GM23338 (cell line): Measurements from ENCODE around the gene FAAH2. TPM values are rescaled to one million over a fixed set of nuclear protein-coding genes. Genes with fewer than 3 reads are reported as not detected.

Source experiments
- ATAC-seq: fragments of 200-7000 bp; cut with Tn5 transposase; 3 replicates; pipeline ENCODE4 v1.9.1; 2020
- DNase-seq: peaks from one replicate; pipeline ENCODE4 v3.0.0-alpha.2; 2015; ENCODE audit warnings: low spot score
- H2AFZ ChIP-seq: fragments of 200-600 bp; sonication (generic); 2 replicates; pipeline ENCODE4 v1.8.0; 2016; ENCODE audit warnings: antibody characterized with exemption, mild to moderate bottlenecking, moderate library complexity
- H3F3A ChIP-seq: fragments of 200-600 bp; sonication (generic); replicated peaks from 2 replicates; pipeline ENCODE4 v1.8.0; 2017; ENCODE audit warnings: antibody characterized with exemption, mixed run types, low read depth
- H3K27ac ChIP-seq: fragments of 200-600 bp; sonication (generic); 2 replicates; pipeline ENCODE4 v1.6.1; 2016; ENCODE audit warnings: low read depth
- H3K27me3 ChIP-seq: fragments of 200-600 bp; sonication (generic); 2 replicates; pipeline ENCODE4 v1.8.0; 2016; ENCODE audit warnings: mild to moderate bottlenecking, mixed run types, moderate library complexity; ENCODE audit not compliant: insufficient read depth
- H3K36me3 ChIP-seq: fragments of 200-600 bp; sonication (generic); 2 replicates; pipeline ENCODE4 v1.8.0; 2016; ENCODE audit warnings: mild to moderate bottlenecking; ENCODE audit not compliant: insufficient read depth
- H3K4me1 ChIP-seq: fragments of 200-600 bp; sonication (generic); 2 replicates; pipeline ENCODE4 v1.8.0; 2016; ENCODE audit warnings: mild to moderate bottlenecking, moderate library complexity; ENCODE audit not compliant: insufficient read depth
- H3K4me2 ChIP-seq: fragments of 200-600 bp; sonication (generic); 2 replicates; pipeline ENCODE4 v1.7.1; 2017; ENCODE audit warnings: mixed run types
- H3K4me3 ChIP-seq: fragments of 200-600 bp; sonication (generic); 2 replicates; pipeline ENCODE4 v1.6.1; 2016; ENCODE audit warnings: mixed run types
- H3K79me2 ChIP-seq: fragments of 200-600 bp; sonication (generic); replicated peaks from 2 replicates; pipeline ENCODE4 v1.8.0; 2017; ENCODE audit warnings: mild to moderate bottlenecking; ENCODE audit not compliant: insufficient read depth
- H3K9me2 ChIP-seq: fragments of 200-600 bp; sonication (generic); 2 replicates; pipeline ENCODE4 v1.8.0; 2017; ENCODE audit not compliant: insufficient read depth
- H4K20me1 ChIP-seq: fragments of 200-600 bp; sonication (generic); replicated peaks from 2 replicates; pipeline ENCODE4 v1.8.0; 2017; ENCODE audit warnings: mild to moderate bottlenecking; ENCODE audit not compliant: insufficient read depth
- H3K27ac Mint-ChIP-seq: 2 replicates; pipeline ENCODE4 v1.8.0; 2020; ENCODE audit warnings: inconsistent platforms, mild to moderate bottlenecking, moderate library complexity, mixed read lengths
- H3K27me3 Mint-ChIP-seq: 3 replicates; pipeline ENCODE4 v1.8.0; 2022; ENCODE audit warnings: low read depth, mild to moderate bottlenecking, moderate library complexity, mixed read lengths, inconsistent platforms; ENCODE audit not compliant: insufficient read depth, poor library complexity
- H3K36me3 Mint-ChIP-seq: 3 replicates; pipeline ENCODE4 v1.8.0; 2021; ENCODE audit warnings: low read depth, mild to moderate bottlenecking, inconsistent platforms, moderate library complexity, mixed read lengths
- H3K4me1 Mint-ChIP-seq: 3 replicates; pipeline ENCODE4 v1.8.0; 2020; ENCODE audit warnings: mild to moderate bottlenecking, inconsistent platforms, mixed read lengths
- H3K4me3 Mint-ChIP-seq: 3 replicates; pipeline ENCODE4 v1.8.0; 2021; ENCODE audit warnings: moderate library complexity, mild to moderate bottlenecking, inconsistent platforms, mixed read lengths
- H3K9me3 Mint-ChIP-seq: 3 replicates; pipeline ENCODE4 v1.8.0; 2020; ENCODE audit warnings: moderate library complexity, mild to moderate bottlenecking, inconsistent platforms, mixed read lengths
- EZH2 ChIP-seq: fragments of 200-600 bp; sonication (generic); IDR thresholded peaks from one replicate; pipeline ENCODE4 v1.8.0; 2017; ENCODE audit warnings: antibody characterized with exemption, mild to moderate bottlenecking, low read depth; ENCODE audit not compliant: unreplicated experiment
- EZH2phosphoT487 ChIP-seq: fragments of 200-600 bp; sonication (generic); IDR thresholded peaks from one replicate; pipeline ENCODE4 v1.8.1; 2018; ENCODE audit warnings: antibody characterized with exemption; ENCODE audit not compliant: unreplicated experiment
- JUNB ChIP-seq: IDR thresholded peaks from one replicate; pipeline ENCODE4 v1.6.1; 2016; ENCODE audit warnings: antibody characterized with exemption; ENCODE audit not compliant: unreplicated experiment
- POLR2AphosphoS5 ChIP-seq: IDR thresholded peaks from 2 replicates; pipeline ENCODE4 v1.6.1; 2016; ENCODE audit warnings: antibody characterized with exemption, low read depth
- STAT1 ChIP-seq: IDR thresholded peaks from one replicate; pipeline ENCODE4 v1.6.1; 2016; ENCODE audit warnings: antibody characterized with exemption; ENCODE audit not compliant: unreplicated experiment
- ZNF114 ChIP-seq: fragments of 250-450 bp; sonication (Bioruptor Pico); IDR thresholded peaks from 2 replicates; pipeline ENCODE4 v1.5.0; 2020; ENCODE audit warnings: mild to moderate bottlenecking, moderate library complexity
- ZNF462 ChIP-seq: fragments of 250-450 bp; sonication (Bioruptor Pico); IDR thresholded peaks from 2 replicates; pipeline ENCODE4 v1.5.0; 2020; ENCODE audit warnings: mild to moderate bottlenecking, moderate library complexity
- polyA plus RNA-seq: library from polyadenylated mRNA; unstranded; fragments of >200 nt; fragmentation: Nextera tagmentation; extraction: Ambion mirVana; gene quantifications from 2 replicates; pipeline ENCODE4 v1.2.1, GENCODE V29; 2016
- total RNA-seq: library from RNA; depleted of rRNA; stranded (reverse); fragments of >200 nt; shearing (Covaris generic); gene quantifications from 2 replicates; pipeline ENCODE4 v1.2.3, GENCODE V29; 2014
- TF ChIP-seq, protein P1 (sequence below), 2 experiments: fragments of 200-600 bp in 1 of 2; sonication (generic) in 1 of 2; conservative IDR thresholded peaks; 2 replicates each; pipeline versions ENCODE4 v1.5.1 to v1.6.1; 2016 to 2017; ENCODE audit warnings: antibody characterized with exemption in 2 of 2, low read depth in 2 of 2, mild to moderate bottlenecking in 2 of 2, moderate library complexity in 1 of 2

The FAAH2 gene
- total and polyA plus RNA-seq, 2 experiments from 2014 or later = 5.3 to 6.0 TPM

GRCh38 chrX:57481514-57481913 lies 195.0 kb downstream of the FAAH2 start:
- no peak for TF ChIP-seq EZH2
- no peak for TF ChIP-seq ZNF462 (CRISPR knock-in tag)
- TF ChIP-seq EZH2phosphoT487 = no peak
- TF ChIP-seq JUNB = no peak
- TF ChIP-seq STAT1 = no peak
- no peak for TF ChIP-seq ZNF114 (CRISPR knock-in tag)
- TF ChIP-seq POLR2AphosphoS5 = no peak
- no peaks in the 10 kb centered on the region for H3K4me1 ChIP-seq
- no peaks in the 10 kb centered on the region for H3K36me3 ChIP-seq
- Mint-ChIP-seq H3K9me3 (peaks cover 15% of the 10 kb centered on the region; the same call in 2 of the 3 replicates), H3K27me3 (no peaks in the 10 kb centered on the region), H3K36me3 (no peaks in the 10 kb centered on the region), H3K4me3 (no peak overlapping the region), H3K27ac (no peak overlapping the region), H3K4me1 (no peaks in the 10 kb centered on the region)
- DNase-seq = no peak
- H2AFZ ChIP-seq = no peak overlapping the region
- no peak overlapping the region for H3K4me2 ChIP-seq
- no peak overlapping the region for H3K27ac ChIP-seq
- H3K27me3 ChIP-seq = no peaks in the 10 kb centered on the region
- no peaks in the 10 kb centered on the region for H3F3A ChIP-seq
- H3K9me2 ChIP-seq = no peaks in the 10 kb centered on the region
- ATAC-seq = no peak
- no peaks in the 10 kb centered on the region for H3K79me2 ChIP-seq
- no peaks in the 10 kb centered on the region for H4K20me1 ChIP-seq
- no peak overlapping the region for H3K4me3 ChIP-seq

GRCh38 chrX:57516491-57516890 lies 230.0 kb downstream of the FAAH2 start:
- no peaks in the 10 kb centered on the region for H3K79me2 ChIP-seq
- no peak overlapping the region for H3K27ac ChIP-seq
- H3K4me3 ChIP-seq = no peak overlapping the region
- no peaks in the 10 kb centered on the region for H3K27me3 Mint-ChIP-seq
- H3F3A ChIP-seq = no peaks in the 10 kb centered on the region
- ATAC-seq (no peak), DNase-seq (no peak)
- no peaks in the 10 kb centered on the region for H3K27me3 ChIP-seq
- H3K4me1 ChIP-seq = no peaks in the 10 kb centered on the region
- no peak overlapping the region for H3K27ac Mint-ChIP-seq
- no peak overlapping the region for H2AFZ ChIP-seq
- TF ChIP-seq, protein P1, sequence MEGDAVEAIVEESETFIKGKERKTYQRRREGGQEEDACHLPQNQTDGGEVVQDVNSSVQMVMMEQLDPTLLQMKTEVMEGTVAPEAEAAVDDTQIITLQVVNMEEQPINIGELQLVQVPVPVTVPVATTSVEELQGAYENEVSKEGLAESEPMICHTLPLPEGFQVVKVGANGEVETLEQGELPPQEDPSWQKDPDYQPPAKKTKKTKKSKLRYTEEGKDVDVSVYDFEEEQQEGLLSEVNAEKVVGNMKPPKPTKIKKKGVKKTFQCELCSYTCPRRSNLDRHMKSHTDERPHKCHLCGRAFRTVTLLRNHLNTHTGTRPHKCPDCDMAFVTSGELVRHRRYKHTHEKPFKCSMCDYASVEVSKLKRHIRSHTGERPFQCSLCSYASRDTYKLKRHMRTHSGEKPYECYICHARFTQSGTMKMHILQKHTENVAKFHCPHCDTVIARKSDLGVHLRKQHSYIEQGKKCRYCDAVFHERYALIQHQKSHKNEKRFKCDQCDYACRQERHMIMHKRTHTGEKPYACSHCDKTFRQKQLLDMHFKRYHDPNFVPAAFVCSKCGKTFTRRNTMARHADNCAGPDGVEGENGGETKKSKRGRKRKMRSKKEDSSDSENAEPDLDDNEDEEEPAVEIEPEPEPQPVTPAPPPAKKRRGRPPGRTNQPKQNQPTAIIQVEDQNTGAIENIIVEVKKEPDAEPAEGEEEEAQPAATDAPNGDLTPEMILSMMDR (conservative IDR thresholded peaks at IDR 0.05; ENCODE audit: low read depth in 2 of 2) = no peak
- TF ChIP-seq JUNB = no peak
- no peak for TF ChIP-seq STAT1
- TF ChIP-seq EZH2phosphoT487 = no peak
- H3K4me1 Mint-ChIP-seq = no peaks in the 10 kb centered on the region
- H3K9me3 Mint-ChIP-seq = peaks cover 6% of the 10 kb centered on the region
- no peak overlapping the region for H3K4me3 Mint-ChIP-seq
- H3K9me2 ChIP-seq = no peaks in the 10 kb centered on the region
- H3K36me3 Mint-ChIP-seq = no peaks in the 10 kb centered on the region
- no peak overlapping the region for H3K4me2 ChIP-seq
- H4K20me1 ChIP-seq = no peaks in the 10 kb centered on the region
- no peaks in the 10 kb centered on the region for H3K36me3 ChIP-seq
